ENCODE data around the gene USP9X. TPM values are rescaled to one million over a fixed set of nuclear protein-coding genes. Genes with fewer than 3 reads are reported as not detected.
"Not testable (repeated sequence)": the region's sequence is repeated elsewhere in the genome, so short reads cannot be mapped to it uniquely, and the experiment has no call there.

USP9X gene
- polyA plus RNA-seq, 1 of the 3 experiments (the other 2 are of a cell fraction): 13.2 TPM

DNA sequence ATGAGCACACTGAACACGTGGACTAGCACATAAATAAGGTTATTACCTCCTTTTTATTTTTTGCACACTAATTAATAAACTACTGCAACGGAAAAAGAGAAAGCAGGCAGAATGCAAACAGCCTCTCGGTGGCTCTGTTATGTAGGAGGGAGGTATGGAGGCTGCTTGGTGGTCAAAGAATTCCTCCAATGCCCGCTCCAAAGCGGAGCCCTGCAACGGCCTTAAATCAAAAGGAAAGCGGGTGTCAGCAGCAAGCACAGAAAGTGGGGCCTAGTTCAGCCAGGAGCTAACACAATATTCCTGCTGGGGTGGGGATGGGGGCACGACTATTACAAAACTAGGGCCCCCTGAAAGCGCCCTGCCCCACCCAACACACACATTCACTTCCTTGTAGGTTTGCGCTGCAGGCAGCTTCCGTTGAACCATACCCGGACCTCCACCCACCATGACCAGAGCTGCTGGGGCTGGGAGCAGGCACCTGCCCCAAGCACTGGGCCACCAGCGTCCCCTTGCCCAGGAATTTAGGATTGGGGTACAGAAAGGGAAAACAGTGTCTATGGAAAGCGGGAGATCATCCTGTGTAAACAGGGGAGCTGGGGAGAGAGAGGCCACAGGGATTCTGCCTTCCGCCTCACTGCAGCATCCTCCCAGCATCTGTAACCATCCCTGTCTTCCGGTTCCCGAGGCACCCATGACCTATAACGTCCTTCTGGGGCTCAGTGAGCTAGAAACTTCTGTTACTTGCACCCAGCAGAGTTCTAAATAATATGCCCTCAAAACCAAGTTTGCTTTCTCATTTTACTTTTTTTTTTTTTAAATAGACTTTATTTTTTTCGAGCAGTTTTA, 191.6 kb downstream of the USP9X start:
- H3K9ac ChIP-seq: peak overlapping the region; percentile 72
- WGBS (ENCODE audit: low lambda C conversion rate): 72% methylated on average over 18 of the region's 19 CpGs

DNA sequence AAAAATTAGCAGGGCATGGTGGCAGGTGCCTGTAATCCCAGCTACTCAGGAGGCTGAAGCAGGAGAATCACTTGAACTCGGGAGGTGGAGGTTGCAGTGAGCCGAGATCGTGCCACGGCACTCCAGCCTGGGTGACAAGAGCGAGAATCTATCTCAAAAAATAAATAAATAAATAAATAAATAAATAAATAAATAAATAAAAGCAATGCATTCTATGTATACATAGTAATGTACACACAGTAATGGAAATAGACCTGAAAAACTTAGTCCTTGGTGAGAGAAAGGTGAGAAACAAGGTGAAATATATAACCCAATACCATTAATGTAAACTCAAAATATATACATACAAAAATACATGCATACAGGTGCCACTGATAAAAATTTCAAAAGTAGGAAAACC, 197.1 kb downstream of the USP9X start:
- H3K9ac ChIP-seq; H3K4me2 ChIP-seq; H4K20me1 ChIP-seq (ENCODE audit: insufficient read depth); H3K9me3 ChIP-seq; H3K79me2 ChIP-seq (ENCODE audit: insufficient read depth); H3K4me3 ChIP-seq (ENCODE audit: low read depth in 2 of 2, low read length in 1 of 2); H3K27ac ChIP-seq (ENCODE audit: low read depth in 2 of 2, low read length in 1 of 2); H3K27me3 ChIP-seq (ENCODE audit: insufficient read depth); H3K4me1 ChIP-seq (ENCODE audit: control insufficient read depth in 1 of 2, insufficient read depth in 2 of 2, low read depth in 1 of 2, low read length in 1 of 2); H3K9me2 ChIP-seq; POLR2A ChIA-PET; H3F3A ChIP-seq (replicated peaks; ENCODE audit: insufficient read depth); H2AFZ ChIP-seq (ENCODE audit: low read depth); H3K36me3 ChIP-seq (replicated peaks in 1 of 2; ENCODE audit: control insufficient read depth in 1 of 2, insufficient read depth in 2 of 2, low read length in 1 of 2); DNase-seq: not testable (repeated sequence)
- WGBS (ENCODE audit: low lambda C conversion rate): 78% methylated on average over 5 of the region's 5 CpGs
- CTCF ChIA-PET: interaction anchor here (1.0 to 1.5 kb wide), 2 partner anchors 16 to 29 kb away, joined by 3 to 4 read pairs; no protein-coding TSS in a partner anchor

More for the DNA sequence above, 191.6 kb downstream of the USP9X start:
- no peaks in the 10 kb centered on the region for H3K9me3 ChIP-seq
- H3K4me3 ChIP-seq (ENCODE audit: low read depth in 2 of 2, low read length in 1 of 2): peak overlapping the region; percentile 54 to 71
- CTCF ChIA-PET: interaction anchor here (0.8 to 1.0 kb wide), 2 partner anchors 27 to 164 kb away, joined by 3 read pairs; no protein-coding TSS in a partner anchor
- H3K4me2 ChIP-seq: peak overlapping the region; percentile 80
- TF ChIP-seq YY1 (IDR thresholded peaks at IDR 0.05; ENCODE audit: low read depth) (no peak), GABPA (IDR thresholded peaks at IDR 0.05; ENCODE audit: low read depth) (no peak), EZH2phosphoT487 (IDR thresholded peaks at IDR 0.05; ENCODE audit: borderline replicate concordance, low read depth) (no peak), TEAD4 (IDR thresholded peaks at IDR 0.05; ENCODE audit: borderline replicate concordance, insufficient read depth) (no peak), MXI1 (IDR thresholded peaks at IDR 0.05; ENCODE audit: low read depth, low read length) (no peak), RFX5 (IDR thresholded peaks at IDR 0.05; ENCODE audit: low read length) (no peak), FOXM1 (IDR thresholded peaks at IDR 0.05; ENCODE audit: low read depth) (no peak), RAD21 (IDR thresholded peaks at IDR 0.05; ENCODE audit: low read length) (no peak), CHD2 (IDR thresholded peaks at IDR 0.05; ENCODE audit: low read length, partially characterized antibody) (no peak)
- TF ChIP-seq, protein P1, sequence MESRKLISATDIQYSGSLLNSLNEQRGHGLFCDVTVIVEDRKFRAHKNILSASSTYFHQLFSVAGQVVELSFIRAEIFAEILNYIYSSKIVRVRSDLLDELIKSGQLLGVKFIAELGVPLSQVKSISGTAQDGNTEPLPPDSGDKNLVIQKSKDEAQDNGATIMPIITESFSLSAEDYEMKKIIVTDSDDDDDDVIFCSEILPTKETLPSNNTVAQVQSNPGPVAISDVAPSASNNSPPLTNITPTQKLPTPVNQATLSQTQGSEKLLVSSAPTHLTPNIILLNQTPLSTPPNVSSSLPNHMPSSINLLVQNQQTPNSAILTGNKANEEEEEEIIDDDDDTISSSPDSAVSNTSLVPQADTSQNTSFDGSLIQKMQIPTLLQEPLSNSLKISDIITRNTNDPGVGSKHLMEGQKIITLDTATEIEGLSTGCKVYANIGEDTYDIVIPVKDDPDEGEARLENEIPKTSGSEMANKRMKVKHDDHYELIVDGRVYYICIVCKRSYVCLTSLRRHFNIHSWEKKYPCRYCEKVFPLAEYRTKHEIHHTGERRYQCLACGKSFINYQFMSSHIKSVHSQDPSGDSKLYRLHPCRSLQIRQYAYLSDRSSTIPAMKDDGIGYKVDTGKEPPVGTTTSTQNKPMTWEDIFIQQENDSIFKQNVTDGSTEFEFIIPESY (IDR thresholded peaks at IDR 0.05; ENCODE audit: borderline replicate concordance, low read depth): no peak
- TF ChIP-seq, protein P2, sequence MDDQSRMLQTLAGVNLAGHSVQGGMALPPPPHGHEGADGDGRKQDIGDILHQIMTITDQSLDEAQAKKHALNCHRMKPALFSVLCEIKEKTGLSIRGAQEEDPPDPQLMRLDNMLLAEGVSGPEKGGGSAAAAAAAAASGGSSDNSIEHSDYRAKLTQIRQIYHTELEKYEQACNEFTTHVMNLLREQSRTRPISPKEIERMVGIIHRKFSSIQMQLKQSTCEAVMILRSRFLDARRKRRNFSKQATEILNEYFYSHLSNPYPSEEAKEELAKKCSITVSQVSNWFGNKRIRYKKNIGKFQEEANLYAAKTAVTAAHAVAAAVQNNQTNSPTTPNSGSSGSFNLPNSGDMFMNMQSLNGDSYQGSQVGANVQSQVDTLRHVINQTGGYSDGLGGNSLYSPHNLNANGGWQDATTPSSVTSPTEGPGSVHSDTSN (IDR thresholded peaks at IDR 0.05): no peak
- no peaks in the 10 kb centered on the region; a peak in 1 of 4 replicates for H3K4me1 ChIP-seq (ENCODE audit: control insufficient read depth in 1 of 2, insufficient read depth in 2 of 2, low read depth in 1 of 2, low read length in 1 of 2)
- no peaks in the 10 kb centered on the region for H4K20me1 ChIP-seq (ENCODE audit: insufficient read depth)
- peak overlapping the region; percentile 97 for H2AFZ ChIP-seq (ENCODE audit: low read depth)
- DNase-seq: no peak
- H3F3A ChIP-seq (replicated peaks; ENCODE audit: insufficient read depth): peaks cover 4% of the 10 kb centered on the region
- POLR2A ChIA-PET: no interaction called here
- H3K9me2 ChIP-seq: no peaks in the 10 kb centered on the region
- H3K79me2 ChIP-seq (ENCODE audit: insufficient read depth): no peaks in the 10 kb centered on the region
- peak overlapping the region in 1 of 2 experiments; percentile 67; a peak in 1 of 4 replicates for H3K27ac ChIP-seq (ENCODE audit: low read depth in 2 of 2, low read length in 1 of 2)
- H3K36me3 ChIP-seq (replicated peaks in 1 of 2; ENCODE audit: control insufficient read depth in 1 of 2, insufficient read depth in 2 of 2, low read length in 1 of 2): no peaks in the 10 kb centered on the region
- H3K27me3 ChIP-seq (ENCODE audit: insufficient read depth): no peaks in the 10 kb centered on the region

DNA sequence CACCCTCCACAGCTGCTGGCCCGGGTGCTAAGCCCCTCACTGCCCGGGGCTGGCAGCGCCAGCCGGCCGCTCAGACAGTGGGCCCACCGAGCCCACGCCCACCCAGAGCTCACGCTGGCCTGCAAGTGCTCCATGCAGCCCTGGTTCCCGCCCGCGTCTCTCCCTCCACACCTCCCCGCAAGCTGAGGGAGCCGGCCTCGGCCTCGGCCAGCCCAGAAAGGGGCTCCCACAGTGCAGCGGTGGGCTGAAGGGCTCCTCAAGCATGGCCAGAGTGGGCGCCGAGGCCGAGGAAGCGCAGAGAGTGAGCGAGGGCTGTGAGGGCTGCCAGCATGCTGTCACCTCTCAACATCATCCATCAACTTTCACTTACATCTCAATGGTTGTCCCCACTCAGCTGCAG, 200.7 kb downstream of the USP9X start:
- H3K27ac ChIP-seq (ENCODE audit: low read depth in 2 of 2, low read length in 1 of 2); H3K9me3 ChIP-seq; POLR2A ChIA-PET: not testable (repeated sequence)

More for the DNA sequence above, 200.7 kb downstream of the USP9X start:
- H3K4me3 ChIP-seq (ENCODE audit: low read depth in 2 of 2, low read length in 1 of 2); H3K27me3 ChIP-seq (ENCODE audit: insufficient read depth); H3K9me2 ChIP-seq; H4K20me1 ChIP-seq (ENCODE audit: insufficient read depth); H3F3A ChIP-seq (replicated peaks; ENCODE audit: insufficient read depth); H3K4me1 ChIP-seq (ENCODE audit: control insufficient read depth in 1 of 2, insufficient read depth in 2 of 2, low read depth in 1 of 2, low read length in 1 of 2); DNase-seq; H3K79me2 ChIP-seq (ENCODE audit: insufficient read depth); CTCF ChIA-PET; H3K36me3 ChIP-seq (replicated peaks in 1 of 2; ENCODE audit: control insufficient read depth in 1 of 2, insufficient read depth in 2 of 2, low read length in 1 of 2); H2AFZ ChIP-seq (ENCODE audit: low read depth); H3K4me2 ChIP-seq; H3K9ac ChIP-seq: not testable (repeated sequence)
- WGBS (ENCODE audit: low lambda C conversion rate): 86% methylated on average over 6 of the region's 21 CpGs

All from SK-N-SH (cell line).